HepG2 (cell line): ENCODE results near the gene ANXA9. TPM values are rescaled to one million over a fixed set of nuclear protein-coding genes. Genes with fewer than 3 reads are reported as not detected.

Source experiments
- LRRFIP1 ChIP-seq: sonication (generic); formaldehyde crosslinking; conservative IDR thresholded peaks from 2 replicates; pipeline ENCODE4 v1.4.0; 2020; ENCODE audit warnings: missing genetic modification reagents
- NR0B2 ChIP-seq: sonication (generic); formaldehyde crosslinking; IDR thresholded peaks from 2 replicates; pipeline ENCODE4 v1.4.0; 2020; ENCODE audit warnings: mild to moderate bottlenecking, missing genetic modification reagents
- RFXAP ChIP-seq: sonication (generic); formaldehyde crosslinking; IDR thresholded peaks from 2 replicates; pipeline ENCODE4 v1.4.0; 2020; ENCODE audit warnings: missing genetic modification reagents, borderline replicate concordance
- STAG1 ChIP-seq: sonication (generic); formaldehyde crosslinking; IDR thresholded peaks from 2 replicates; pipeline ENCODE4 v1.4.0; 2020; ENCODE audit warnings: missing genetic modification reagents
- U2AF2 ChIP-seq: fragments of 200-400 bp; formaldehyde crosslinking; IDR thresholded peaks from 2 replicates; pipeline ENCODE4 v1.6.1; 2017; ENCODE audit warnings: low read depth, mild to moderate bottlenecking, low read length
- ZBTB38 ChIP-seq: sonication (generic); formaldehyde crosslinking; IDR thresholded peaks from 2 replicates; pipeline ENCODE4 v1.5.1; 2020; ENCODE audit warnings: mild to moderate bottlenecking, missing genetic modification reagents
- ZEB1 ChIP-seq: IDR thresholded peaks from 2 replicates; pipeline ENCODE4 v1.6.1; 2012; ENCODE audit warnings: mild to moderate bottlenecking, low read depth, inconsistent platforms; ENCODE audit not compliant: insufficient replicate concordance
- ZNF234 ChIP-seq: sonication (generic); formaldehyde crosslinking; conservative IDR thresholded peaks from 2 replicates; pipeline ENCODE4 v1.5.1; 2020; ENCODE audit warnings: mild to moderate bottlenecking, missing genetic modification reagents
- ZNF343 ChIP-seq: sonication (generic); formaldehyde crosslinking; IDR thresholded peaks from 2 replicates; pipeline ENCODE4 v1.4.0; 2020; ENCODE audit warnings: mild to moderate bottlenecking, missing genetic modification reagents
- ZNF772 ChIP-seq: sonication (generic); formaldehyde crosslinking; IDR thresholded peaks from 2 replicates; pipeline ENCODE4 v1.5.0; 2020; ENCODE audit warnings: mild to moderate bottlenecking, missing genetic modification reagents
- ZZZ3 ChIP-seq: sonication (generic); formaldehyde crosslinking; IDR thresholded peaks from 2 replicates; pipeline ENCODE4 v1.4.0; 2020; ENCODE audit warnings: missing genetic modification reagents, mild to moderate bottlenecking, borderline replicate concordance
- polyA plus RNA-seq, 8 experiments: library from polyadenylated mRNA; depleted of rRNA in 3 of 8; stranded (reverse) in 7 of 8; unstranded in 1 of 8; fragments of >200 nt; fragmentation: Illumina TruSeq in 4 of 8; extraction: Trizol in 4 of 8; gene quantifications; 2 replicates each; pipeline versions ENCODE4 v1.2.1 to v1.2.3, GENCODE V29; 2011 to 2016; ENCODE audit warnings: low read depth in 4 of 8, missing spikeins in 1 of 8, mixed read lengths in 1 of 8; ENCODE audit not compliant: insufficient read depth in 1 of 8
- total RNA-seq, 5 experiments: library from RNA; depleted of rRNA; stranded (reverse); fragments of >200 nt; fragmentation: Illumina TruSeq; extraction: Trizol; gene quantifications; 2 replicates each; pipeline ENCODE4 v1.2.3, GENCODE V29; 2016; ENCODE audit warnings: low read depth in 1 of 5
- TF ChIP-seq, protein P1 (sequence below): sonication (generic); formaldehyde crosslinking; IDR thresholded peaks from 2 replicates; pipeline ENCODE4 v1.8.1; 2023; ENCODE audit warnings: mild to moderate bottlenecking, moderate library complexity, missing genetic modification reagents
- TF ChIP-seq, protein P2 (sequence below): sonication (generic); formaldehyde crosslinking; conservative IDR thresholded peaks from 2 replicates; pipeline ENCODE4 v1.8.0; 2022; ENCODE audit warnings: low read depth, missing genetic modification reagents
- TF ChIP-seq, protein P3 (sequence below): sonication (generic); formaldehyde crosslinking; IDR thresholded peaks from 2 replicates; pipeline ENCODE4 v1.4.0; 2020; ENCODE audit warnings: missing genetic modification reagents
- TF ChIP-seq, protein P4 (sequence below): sonication (generic); formaldehyde crosslinking; IDR thresholded peaks from 2 replicates; pipeline ENCODE4 v1.4.0; 2020; ENCODE audit warnings: mild to moderate bottlenecking, missing genetic modification reagents

The ANXA9 gene
- total and polyA plus RNA-seq, 2 of the 13 experiments (the other 11 are each of a cell fraction or from before 2014, with no cell fraction given): 13.3 to 23.9 TPM

- TF ChIP-seq, protein P1, sequence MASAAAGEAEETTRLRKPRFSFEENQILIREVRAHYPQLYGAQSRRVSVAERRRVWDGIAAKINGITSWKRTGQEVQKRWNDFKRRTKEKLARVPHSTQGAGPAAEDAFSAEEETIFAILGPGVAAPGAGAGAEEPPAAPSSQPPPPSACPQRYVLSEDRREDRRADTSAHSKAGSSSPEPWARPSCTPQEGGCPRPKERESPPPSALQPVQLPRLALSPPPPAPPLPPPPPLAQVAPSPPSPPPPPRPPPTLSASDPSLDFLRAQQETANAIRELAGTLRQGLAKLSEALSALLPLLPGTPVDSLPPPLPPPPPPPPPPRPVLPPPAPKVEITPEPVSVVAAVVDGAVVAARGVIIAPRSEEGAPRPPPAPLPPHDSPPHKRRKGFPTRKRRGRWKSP (CRISPR knock-in tag): 0 out of 2 replicates have a peak, but pooled peaks have one; percentile 24
- TF ChIP-seq ZZZ3 (CRISPR knock-in tag) (0 out of 2 replicates have a peak, but pooled peaks have one; percentile 27), ZNF234 (CRISPR knock-in tag) (no peak), ZNF772 (CRISPR knock-in tag) (peak; percentile 47; the same call in 1 of the 2 replicates), RFXAP (CRISPR knock-in tag) (no peak), STAG1 (CRISPR knock-in tag) (no peak), ZBTB38 (CRISPR knock-in tag) (peak; percentile 59; the same call in 1 of the 2 replicates), NR0B2 (CRISPR knock-in tag) (no peak), ZEB1 (peak; percentile 34), LRRFIP1 (no peak), U2AF2 (no peak), ZNF343 (peak; percentile 56; the same call in 1 of the 2 replicates)
- TF ChIP-seq, protein P2, sequence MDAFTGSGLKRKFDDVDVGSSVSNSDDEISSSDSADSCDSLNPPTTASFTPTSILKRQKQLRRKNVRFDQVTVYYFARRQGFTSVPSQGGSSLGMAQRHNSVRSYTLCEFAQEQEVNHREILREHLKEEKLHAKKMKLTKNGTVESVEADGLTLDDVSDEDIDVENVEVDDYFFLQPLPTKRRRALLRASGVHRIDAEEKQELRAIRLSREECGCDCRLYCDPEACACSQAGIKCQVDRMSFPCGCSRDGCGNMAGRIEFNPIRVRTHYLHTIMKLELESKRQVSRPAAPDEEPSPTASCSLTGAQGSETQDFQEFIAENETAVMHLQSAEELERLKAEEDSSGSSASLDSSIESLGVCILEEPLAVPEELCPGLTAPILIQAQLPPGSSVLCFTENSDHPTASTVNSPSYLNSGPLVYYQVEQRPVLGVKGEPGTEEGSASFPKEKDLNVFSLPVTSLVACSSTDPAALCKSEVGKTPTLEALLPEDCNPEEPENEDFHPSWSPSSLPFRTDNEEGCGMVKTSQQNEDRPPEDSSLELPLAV: no peak
- TF ChIP-seq, protein P3, sequence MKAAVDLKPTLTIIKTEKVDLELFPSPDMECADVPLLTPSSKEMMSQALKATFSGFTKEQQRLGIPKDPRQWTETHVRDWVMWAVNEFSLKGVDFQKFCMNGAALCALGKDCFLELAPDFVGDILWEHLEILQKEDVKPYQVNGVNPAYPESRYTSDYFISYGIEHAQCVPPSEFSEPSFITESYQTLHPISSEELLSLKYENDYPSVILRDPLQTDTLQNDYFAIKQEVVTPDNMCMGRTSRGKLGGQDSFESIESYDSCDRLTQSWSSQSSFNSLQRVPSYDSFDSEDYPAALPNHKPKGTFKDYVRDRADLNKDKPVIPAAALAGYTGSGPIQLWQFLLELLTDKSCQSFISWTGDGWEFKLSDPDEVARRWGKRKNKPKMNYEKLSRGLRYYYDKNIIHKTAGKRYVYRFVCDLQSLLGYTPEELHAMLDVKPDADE (CRISPR knock-in tag): no peak
- TF ChIP-seq, protein P4, sequence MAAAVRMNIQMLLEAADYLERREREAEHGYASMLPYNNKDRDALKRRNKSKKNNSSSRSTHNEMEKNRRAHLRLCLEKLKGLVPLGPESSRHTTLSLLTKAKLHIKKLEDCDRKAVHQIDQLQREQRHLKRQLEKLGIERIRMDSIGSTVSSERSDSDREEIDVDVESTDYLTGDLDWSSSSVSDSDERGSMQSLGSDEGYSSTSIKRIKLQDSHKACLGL (CRISPR knock-in tag): no peak
Observed at GRCh38 chr1:150981805-150982712, at the start of gene ANXA9 (continued).
